ENCODE data around the gene PALD1. TPM values are rescaled to one million over a fixed set of nuclear protein-coding genes. Genes with fewer than 3 reads are reported as not detected.

Gene PALD1
- total and polyA plus RNA-seq, 9 of the 15 experiments (the other 6 are each of a cell fraction or from before 2014, with no cell fraction given): 0.03 to 0.29 (median 0.09) TPM; not detected in 2

DNA sequence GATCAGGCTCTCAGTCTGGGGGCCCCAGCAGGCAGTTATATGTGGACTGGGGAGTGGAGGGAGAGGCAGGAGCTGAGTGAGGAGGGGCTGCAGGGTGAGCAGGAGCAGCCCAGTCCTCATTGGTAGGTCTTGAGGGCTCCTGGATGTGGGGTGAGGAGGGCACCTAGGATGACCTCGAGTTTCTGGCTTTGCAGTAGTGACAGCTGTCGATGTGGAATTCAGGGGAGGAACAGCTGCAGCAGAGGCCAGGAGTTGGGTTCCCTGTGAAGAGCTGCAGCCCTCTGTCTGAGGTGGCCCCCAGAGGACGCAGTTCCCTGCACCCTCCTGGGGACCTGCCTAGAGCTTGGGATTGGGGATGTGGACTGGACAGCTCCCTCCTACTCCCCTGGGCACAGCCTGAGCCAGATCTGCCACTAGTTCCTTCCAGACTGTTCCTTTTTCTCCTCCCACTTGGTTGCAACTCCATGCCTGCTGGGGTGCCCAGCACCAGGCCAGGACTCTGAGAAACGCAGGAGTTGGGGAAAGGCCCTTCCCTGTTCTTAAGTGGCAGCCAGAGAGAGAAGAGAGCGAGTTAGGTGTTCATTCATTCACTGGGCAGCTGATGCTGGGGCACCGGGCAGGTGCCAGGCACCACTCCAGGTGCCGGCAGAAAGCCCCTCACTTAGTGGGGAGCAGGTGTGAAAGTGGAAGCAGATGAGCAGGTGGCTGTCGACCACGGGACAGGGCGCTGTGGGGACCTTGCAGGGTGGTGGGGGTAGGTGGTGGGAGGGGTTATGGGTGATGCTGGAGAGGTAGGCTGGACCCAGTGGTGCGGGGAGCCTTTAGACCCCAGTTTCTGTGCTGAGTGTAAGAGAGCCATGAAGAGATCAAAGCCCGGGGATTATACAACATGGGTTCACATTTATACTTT is 66.1 kb downstream of the PALD1 start (continued):
- TF ChIP-seq, protein P1, sequence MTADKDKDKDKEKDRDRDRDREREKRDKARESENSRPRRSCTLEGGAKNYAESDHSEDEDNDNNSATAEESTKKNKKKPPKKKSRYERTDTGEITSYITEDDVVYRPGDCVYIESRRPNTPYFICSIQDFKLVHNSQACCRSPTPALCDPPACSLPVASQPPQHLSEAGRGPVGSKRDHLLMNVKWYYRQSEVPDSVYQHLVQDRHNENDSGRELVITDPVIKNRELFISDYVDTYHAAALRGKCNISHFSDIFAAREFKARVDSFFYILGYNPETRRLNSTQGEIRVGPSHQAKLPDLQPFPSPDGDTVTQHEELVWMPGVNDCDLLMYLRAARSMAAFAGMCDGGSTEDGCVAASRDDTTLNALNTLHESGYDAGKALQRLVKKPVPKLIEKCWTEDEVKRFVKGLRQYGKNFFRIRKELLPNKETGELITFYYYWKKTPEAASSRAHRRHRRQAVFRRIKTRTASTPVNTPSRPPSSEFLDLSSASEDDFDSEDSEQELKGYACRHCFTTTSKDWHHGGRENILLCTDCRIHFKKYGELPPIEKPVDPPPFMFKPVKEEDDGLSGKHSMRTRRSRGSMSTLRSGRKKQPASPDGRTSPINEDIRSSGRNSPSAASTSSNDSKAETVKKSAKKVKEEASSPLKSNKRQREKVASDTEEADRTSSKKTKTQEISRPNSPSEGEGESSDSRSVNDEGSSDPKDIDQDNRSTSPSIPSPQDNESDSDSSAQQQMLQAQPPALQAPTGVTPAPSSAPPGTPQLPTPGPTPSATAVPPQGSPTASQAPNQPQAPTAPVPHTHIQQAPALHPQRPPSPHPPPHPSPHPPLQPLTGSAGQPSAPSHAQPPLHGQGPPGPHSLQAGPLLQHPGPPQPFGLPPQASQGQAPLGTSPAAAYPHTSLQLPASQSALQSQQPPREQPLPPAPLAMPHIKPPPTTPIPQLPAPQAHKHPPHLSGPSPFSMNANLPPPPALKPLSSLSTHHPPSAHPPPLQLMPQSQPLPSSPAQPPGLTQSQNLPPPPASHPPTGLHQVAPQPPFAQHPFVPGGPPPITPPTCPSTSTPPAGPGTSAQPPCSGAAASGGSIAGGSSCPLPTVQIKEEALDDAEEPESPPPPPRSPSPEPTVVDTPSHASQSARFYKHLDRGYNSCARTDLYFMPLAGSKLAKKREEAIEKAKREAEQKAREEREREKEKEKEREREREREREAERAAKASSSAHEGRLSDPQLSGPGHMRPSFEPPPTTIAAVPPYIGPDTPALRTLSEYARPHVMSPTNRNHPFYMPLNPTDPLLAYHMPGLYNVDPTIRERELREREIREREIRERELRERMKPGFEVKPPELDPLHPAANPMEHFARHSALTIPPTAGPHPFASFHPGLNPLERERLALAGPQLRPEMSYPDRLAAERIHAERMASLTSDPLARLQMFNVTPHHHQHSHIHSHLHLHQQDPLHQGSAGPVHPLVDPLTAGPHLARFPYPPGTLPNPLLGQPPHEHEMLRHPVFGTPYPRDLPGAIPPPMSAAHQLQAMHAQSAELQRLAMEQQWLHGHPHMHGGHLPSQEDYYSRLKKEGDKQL (CRISPR knock-in tag; IDR thresholded peaks at IDR 0.05; ENCODE audit: borderline replicate concordance): no peak
- TF ChIP-seq, protein P2, sequence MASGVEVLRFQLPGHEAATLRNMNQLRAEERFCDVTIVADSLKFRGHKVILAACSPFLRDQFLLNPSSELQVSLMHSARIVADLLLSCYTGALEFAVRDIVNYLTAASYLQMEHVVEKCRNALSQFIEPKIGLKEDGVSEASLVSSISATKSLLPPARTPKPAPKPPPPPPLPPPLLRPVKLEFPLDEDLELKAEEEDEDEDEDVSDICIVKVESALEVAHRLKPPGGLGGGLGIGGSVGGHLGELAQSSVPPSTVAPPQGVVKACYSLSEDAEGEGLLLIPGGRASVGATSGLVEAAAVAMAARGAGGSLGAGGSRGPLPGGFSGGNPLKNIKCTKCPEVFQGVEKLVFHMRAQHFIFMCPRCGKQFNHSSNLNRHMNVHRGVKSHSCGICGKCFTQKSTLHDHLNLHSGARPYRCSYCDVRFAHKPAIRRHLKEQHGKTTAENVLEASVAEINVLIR (CRISPR knock-in tag; IDR thresholded peaks at IDR 0.05): no peak
- TF ChIP-seq HNRNPUL1 (IDR thresholded peaks at IDR 0.05; ENCODE audit: low read length): no peak
